ENCODE measurements around the gene PTPRN2.

PTPRN2 gene

GRCh38 chr7:157549612-157550299 is 1037.9 kb downstream of the PTPRN2 start:
- no peak for DNase-seq (ENCODE audit: low spot score)

GRCh38 chr7:157548691-157549303 is 1038.8 kb downstream of the PTPRN2 start:
- no peak for DNase-seq (ENCODE audit: low spot score)

GRCh38 chr7:157547611-157548010 is 1040.0 kb downstream of the PTPRN2 start:
- DNase-seq (ENCODE audit: low spot score): no peak

GRCh38 chr7:157547102-157547501 is 1040.5 kb downstream of the PTPRN2 start:
- no peak for DNase-seq (ENCODE audit: low spot score)

GRCh38 chr7:157545681-157546060 is 1042.0 kb downstream of the PTPRN2 start:
- no peak for DNase-seq (ENCODE audit: low spot score)

GRCh38 chr7:157544980-157545680 is 1042.5 kb downstream of the PTPRN2 start:
- no peak for DNase-seq (ENCODE audit: low spot score)

- no peak for DNase-seq (ENCODE audit: low spot score)
These were observed 1043.4 kb downstream of the PTPRN2 start for GRCh38 chr7:157544226-157544625.

- DNase-seq (ENCODE audit: low spot score): no peak
These were observed 1043.8 kb downstream of the PTPRN2 start for GRCh38 chr7:157543791-157544190.

- DNase-seq (ENCODE audit: low spot score): no peak
These were observed 1044.3 kb downstream of the PTPRN2 start for GRCh38 chr7:157543276-157543675.

GRCh38 chr7:157542068-157543021 is 1045.3 kb downstream of the PTPRN2 start:
- DNase-seq (ENCODE audit: low spot score): no peak

GRCh38 chr7:157541295-157542067 is 1046.1 kb downstream of the PTPRN2 start:
- DNase-seq (ENCODE audit: low spot score): no peak

GRCh38 chr7:157540606-157541294 is 1046.9 kb downstream of the PTPRN2 start:
- no peak for DNase-seq (ENCODE audit: low spot score)

- no peak for DNase-seq (ENCODE audit: low spot score)
These were observed 1047.6 kb downstream of the PTPRN2 start for GRCh38 chr7:157540020-157540419.

- no peak for DNase-seq (ENCODE audit: low spot score)
These were observed 1048.1 kb downstream of the PTPRN2 start for GRCh38 chr7:157539521-157539920.

GRCh38 chr7:157538735-157539134 is 1048.9 kb downstream of the PTPRN2 start:
- no peak for DNase-seq (ENCODE audit: low spot score)

- DNase-seq (ENCODE audit: low spot score): no peak
These were observed 1049.3 kb downstream of the PTPRN2 start for GRCh38 chr7:157538321-157538720.

GRCh38 chr7:157537056-157537455 is 1050.6 kb downstream of the PTPRN2 start:
- no peak for DNase-seq (ENCODE audit: low spot score)

GRCh38 chr7:157532068-157532467 is 1055.6 kb downstream of the PTPRN2 start:
- no peak for DNase-seq (ENCODE audit: low spot score)

- no peak for DNase-seq (ENCODE audit: low spot score)
These were observed 1057.7 kb downstream of the PTPRN2 start for GRCh38 chr7:157529768-157530560.

GRCh38 chr7:157528785-157529341 is 1058.8 kb downstream of the PTPRN2 start:
- no peak for DNase-seq (ENCODE audit: low spot score)
